IMR-90 (cell line): Measurements from ENCODE around the gene SRGAP3. TPM values are rescaled to one million over a fixed set of nuclear protein-coding genes. Genes with fewer than 3 reads are reported as not detected.

ENCODE experiments used
- ATAC-seq: fragments of 200-7000 bp; cut with Tn5 transposase; 2 replicates; pipeline ENCODE4 v1.9.1; 2020; ENCODE audit warnings: low read depth, mild to moderate bottlenecking, moderate library complexity
- BruUV-seq: library from RNA; stranded (reverse); fragments of 400-500 nt; replicated peaks from 2 replicates; lab custom pipeline; 2021; lab: Mats Ljungman, UMichigan
- CTCF ChIA-PET: fragments of 300-600 bp; formaldehyde crosslinking; extraction: SDS; loops from one replicate; lab custom pipeline; 2021; ENCODE audit warnings: antibody characterized with exemption; lab: Yijun Ruan, JAX
- POLR2A ChIA-PET: fragments of 300-600 bp; sonication (Branson Sonifier 250); formaldehyde crosslinking; loops from one replicate; lab custom pipeline; 2022; ENCODE audit warnings: antibody characterized with exemption; ENCODE audit not compliant: unreplicated experiment; lab: Charles Lee
- DNase-seq: peaks from one replicate; pipeline ENCODE4 v3.0.0; 2013
- H2AFZ ChIP-seq: replicated peaks from 2 replicates; pipeline ENCODE3; 2013; ENCODE audit warnings: low read length, mild to moderate bottlenecking; ENCODE audit not compliant: poor library complexity
- H2AK5ac ChIP-seq: 2 replicates; pipeline ENCODE4 v1.6.1; 2013; ENCODE audit warnings: low read depth, low read length, inconsistent platforms
- H2AK9ac ChIP-seq: replicated peaks from 2 replicates; pipeline ENCODE3; 2013; ENCODE audit warnings: mild to moderate bottlenecking, low read depth, low read length, moderate library complexity; ENCODE audit not compliant: poor library complexity
- H2BK120ac ChIP-seq: 2 replicates; pipeline ENCODE4 v1.6.1; 2013; ENCODE audit warnings: low read depth, low read length, inconsistent platforms
- H2BK15ac ChIP-seq: 3 replicates; pipeline ENCODE4 v1.6.1; 2013; ENCODE audit warnings: low read depth, low read length, inconsistent platforms
- H2BK20ac ChIP-seq: 2 replicates; pipeline ENCODE4 v1.6.1; 2013; ENCODE audit warnings: low read depth, mild to moderate bottlenecking, inconsistent platforms, low read length, moderate library complexity
- H2BK5ac ChIP-seq: 2 replicates; pipeline ENCODE4 v1.6.1; 2013; ENCODE audit warnings: mild to moderate bottlenecking, low read depth, low read length, inconsistent platforms; ENCODE audit not compliant: poor library complexity, severe bottlenecking
- H3K14ac ChIP-seq: replicated peaks from 2 replicates; pipeline ENCODE4 v1.6.1; 2013; ENCODE audit warnings: low read depth, low read length, inconsistent platforms
- H3K18ac ChIP-seq: 2 replicates; pipeline ENCODE4 v1.6.1; 2013; ENCODE audit warnings: low read depth, low read length, control low read depth
- H3K23ac ChIP-seq: 2 replicates; pipeline ENCODE4 v1.6.1; 2013; ENCODE audit warnings: low read depth, low read length, inconsistent platforms
- H3K27ac ChIP-seq: 2 replicates; pipeline ENCODE4 v1.5.1; 2013; ENCODE audit warnings: mild to moderate bottlenecking, control low read depth, low read length; ENCODE audit not compliant: insufficient read depth
- H3K27me3 ChIP-seq: 2 replicates; pipeline ENCODE4 v1.6.1; 2013; ENCODE audit warnings: low read length; ENCODE audit not compliant: control insufficient read depth, insufficient read depth
- H3K36me3 ChIP-seq: 2 replicates; pipeline ENCODE4 v1.6.1; 2013; ENCODE audit warnings: low read length, mixed read lengths; ENCODE audit not compliant: control insufficient read depth, insufficient read depth
- H3K4ac ChIP-seq: 2 replicates; pipeline ENCODE4 v1.6.1; 2013; ENCODE audit warnings: low read depth, low read length, inconsistent platforms
- H3K4me1 ChIP-seq: 2 replicates; pipeline ENCODE4 v1.6.1; 2013; ENCODE audit warnings: low read length, mixed read lengths; ENCODE audit not compliant: control insufficient read depth, insufficient read depth
- H3K4me2 ChIP-seq: 2 replicates; pipeline ENCODE4 v1.6.1; 2013; ENCODE audit warnings: low read depth, mild to moderate bottlenecking, control low read depth, low read length, moderate library complexity
- H3K4me3 ChIP-seq: 2 replicates; pipeline ENCODE4 v1.5.1; 2013; ENCODE audit warnings: low read depth, mild to moderate bottlenecking, control low read depth, low read length, moderate library complexity; ENCODE audit not compliant: insufficient read depth
- H3K56ac ChIP-seq: 2 replicates; pipeline ENCODE4 v1.6.1; 2013; ENCODE audit warnings: low read length, inconsistent platforms; ENCODE audit not compliant: insufficient read depth; ENCODE audit errors: extremely low read depth
- H3K79me1 ChIP-seq, 2 experiments: 2 replicates each; pipeline ENCODE4 v1.6.1; 2013; ENCODE audit warnings: low read length in 2 of 2, inconsistent platforms in 1 of 2, low read depth in 1 of 2
- H3K9ac ChIP-seq: 2 replicates; pipeline ENCODE4 v1.6.1; 2013; ENCODE audit warnings: low read depth, low read length, control low read depth
- H3K9me1 ChIP-seq: 2 replicates; pipeline ENCODE4 v1.6.1; 2013; ENCODE audit warnings: low read length, inconsistent platforms; ENCODE audit not compliant: insufficient read depth
- H3K9me3 ChIP-seq: 2 replicates; pipeline ENCODE4 v1.6.1; 2013; ENCODE audit warnings: low read length; ENCODE audit not compliant: control insufficient read depth, insufficient read depth
- H4K20me1 ChIP-seq: 2 replicates; pipeline ENCODE4 v1.6.1; 2013; ENCODE audit warnings: low read length, inconsistent platforms; ENCODE audit not compliant: insufficient read depth
- H4K5ac ChIP-seq: 2 replicates; pipeline ENCODE4 v1.6.1; 2013; ENCODE audit warnings: mild to moderate bottlenecking, low read depth, low read length, control low read depth
- H4K8ac ChIP-seq, 2 experiments: 2 replicates each; pipeline ENCODE4 v1.6.1; 2013; ENCODE audit warnings: low read depth in 2 of 2, low read length in 2 of 2, control low read depth in 1 of 2, inconsistent platforms in 1 of 2
- H4K91ac ChIP-seq: 2 replicates; pipeline ENCODE4 v1.6.1; 2013; ENCODE audit warnings: low read depth, low read length, inconsistent platforms; ENCODE audit not compliant: insufficient read depth
- CEBPB ChIP-seq: IDR thresholded peaks from 2 replicates; pipeline ENCODE4 v1.6.1; 2012; ENCODE audit warnings: low read depth, low read length, improper control_type of control experiment
- CHD1 ChIP-seq: IDR thresholded peaks from 2 replicates; pipeline ENCODE4 v1.6.1; 2012; ENCODE audit warnings: low read depth, low read length, improper control_type of control experiment
- ELK1 ChIP-seq: fragments of 150-350 bp; IDR thresholded peaks from 2 replicates; pipeline ENCODE4 v1.6.1; 2016; ENCODE audit warnings: low read depth, mild to moderate bottlenecking, low read length, moderate library complexity, borderline replicate concordance
- FOS ChIP-seq: fragments of 150-350 bp; IDR thresholded peaks from 2 replicates; pipeline ENCODE4 v1.6.1; 2016; ENCODE audit warnings: low read depth, low read length
- MAZ ChIP-seq: IDR thresholded peaks from 2 replicates; pipeline ENCODE4 v1.6.1; 2012; ENCODE audit warnings: low read depth, mild to moderate bottlenecking, low read length, improper control_type of control experiment, moderate library complexity, borderline replicate concordance
- MXI1 ChIP-seq: IDR thresholded peaks from 2 replicates; pipeline ENCODE4 v1.6.1; 2012; ENCODE audit warnings: low read depth, mild to moderate bottlenecking, low read length, moderate library complexity, borderline replicate concordance
- NFE2L2 ChIP-seq: fragments of 150-350 bp; IDR thresholded peaks from 2 replicates; pipeline ENCODE4 v1.6.1; 2016; ENCODE audit warnings: low read depth, mild to moderate bottlenecking, low read length
- POLR2A ChIP-seq: IDR thresholded peaks from 2 replicates; pipeline ENCODE4 v1.6.1; 2012; ENCODE audit warnings: mild to moderate bottlenecking, low read depth, low read length
- RCOR1 ChIP-seq: IDR thresholded peaks from 2 replicates; pipeline ENCODE4 v1.6.1; 2012; ENCODE audit warnings: mild to moderate bottlenecking, low read length, improper control_type of control experiment; ENCODE audit not compliant: insufficient replicate concordance
- RFX5 ChIP-seq: IDR thresholded peaks from 2 replicates; pipeline ENCODE4 v1.8.0; 2012; ENCODE audit warnings: low read depth, mild to moderate bottlenecking, low read length, moderate library complexity
- SMC3 ChIP-seq: fragments of 150-350 bp; IDR thresholded peaks from 2 replicates; pipeline ENCODE4 v1.6.1; 2016; ENCODE audit warnings: low read depth, mild to moderate bottlenecking, antibody characterized with exemption, low read length, moderate library complexity
- USF2 ChIP-seq: fragments of 150-350 bp; IDR thresholded peaks from 2 replicates; pipeline ENCODE4 v1.6.1; 2017; ENCODE audit warnings: mild to moderate bottlenecking, antibody characterized with exemption, low read length, low read depth
- WGBS, 2 experiments: methylation state at CpG; one replicate each; pipeline versions ENCODE4 v1.1.5 to v1.1.7; 2013; ENCODE audit warnings: missing lambda C conversion rate in 2 of 2; ENCODE audit not compliant: insufficient read length in 1 of 2; ENCODE audit errors: extremely low coverage in 2 of 2; 5-methylcytosine and 5-hydroxymethylcytosine counted together
- dilution Hi-C: fragments of 300-500 bp; cut with HindIII; formaldehyde crosslinking; loops from one replicate; pipeline ENCODE4 v1.14.3; 2018; ENCODE audit warnings: low sequenced_read_pairs; ENCODE audit not compliant: unreplicated experiment
- in situ Hi-C: fragments of 300-500 bp; cut with MboI; formaldehyde crosslinking; loops from 3 replicates; pipeline ENCODE4 v1.14.3; 2019; ENCODE audit warnings: low sequenced_read_pairs, inconsistent platforms, mixed read lengths
- intact Hi-C: fragments of 100-400 bp; cut with micrococcal nuclease; formaldehyde crosslinking; loops from 2 replicates; pipeline ENCODE4 v1.10.0; 2022
- polyA plus RNA-seq, 3 experiments: library from polyadenylated mRNA; depleted of rRNA; stranded (reverse); fragments of >200 nt; gene quantifications; 2 replicates each; pipeline ENCODE4 v1.2.3, GENCODE V29; 2012; ENCODE audit warnings: low replicate concordance in 1 of 3
- total RNA-seq: library from RNA; depleted of rRNA; stranded (reverse); fragments of >200 nt; gene quantifications from 2 replicates; pipeline ENCODE4 v1.2.3, GENCODE V29; 2012

SRGAP3 gene
- total and polyA plus RNA-seq, 2 of the 4 experiments (the other 2 are of a cell fraction), result 0.68 to 1.4 TPM

- ChIA-PET POLR2A (no interaction called here), CTCF (interaction anchor here (0.5 to 0.6 kb wide), 2 partner anchors 10 to 90 kb away, joined by 3 read pairs; no protein-coding TSS in a partner anchor)
- Histone ChIP-seq H3K79me1 (no peaks in the 10 kb centered on the region), H4K8ac (no peak overlapping the region), H3K18ac (no peak overlapping the region), H3K9me3 (no peaks in the 10 kb centered on the region), H3K4me2 (no peak overlapping the region), H3K23ac (no peak overlapping the region), H2BK20ac (no peak overlapping the region), H4K5ac (no peak overlapping the region), H4K20me1 (no peaks in the 10 kb centered on the region), H3K27ac (no peak overlapping the region), H2BK5ac (no peak overlapping the region), H3K9ac (no peak overlapping the region), H3K4me1 (no peaks in the 10 kb centered on the region), H3K14ac (no peak overlapping the region), H2BK120ac (no peak overlapping the region), H3K9me1 (no peaks in the 10 kb centered on the region), H4K91ac (no peak overlapping the region), H3K4me3 (no peak overlapping the region), H3K36me3 (no peaks in the 10 kb centered on the region), H3K27me3 (no peaks in the 10 kb centered on the region; the same call in 1 of the 2 replicates), H2BK15ac (no peak overlapping the region), H3K4ac (no peak overlapping the region), H2AK5ac (no peak overlapping the region), H3K56ac (no peak overlapping the region), H2AK9ac (no peak overlapping the region), H2AFZ (no peak overlapping the region)
- dilution Hi-C loops (no loop called here), intact Hi-C loops (no loop called here), in situ Hi-C loops (no loop called here)
- TF ChIP-seq POLR2A (no peak), SMC3 (no peak), CEBPB (no peak), RCOR1 (no peak), ELK1 (no peak), USF2 (no peak), FOS (no peak), RFX5 (no peak), NFE2L2 (no peak), MXI1 (no peak), MAZ (no peak), CHD1 (no peak)
- DNase-seq, result peak; percentile 39
- ATAC-seq, result peak; percentile 64; the same call in 1 of the 2 replicates
- no TSS peak for BruUV-seq
- no CpG with 5 or more reads among the region's 2 CpGs for WGBS, 2 experiments
Measured at GRCh38 chr3:9214599-9214998, 34.8 kb downstream of the SRGAP3 start.
